A549 (cell line): Measurements from ENCODE around the gene KCNB1.

ENCODE experiments used
- BHLHE40 ChIP-seq: IDR thresholded peaks from 2 replicates; pipeline ENCODE4 v1.6.1; 2012; ENCODE audit warnings: low read depth, low read length, inconsistent platforms
- CHD2 ChIP-seq: fragments of 150-350 bp; IDR thresholded peaks from 2 replicates; pipeline ENCODE4 v1.6.1; 2014; ENCODE audit warnings: low read length; ENCODE audit not compliant: partially characterized antibody
- EP300 ChIP-seq, 2 experiments: fragments of >200 bp; sonication (Bioruptor Twin); formaldehyde crosslinking; IDR thresholded peaks; 2 replicates in 1 of 2; 3 replicates in 1 of 2; pipeline ENCODE4 v1.6.1; 2016 to 2017
- HDAC2 ChIP-seq: fragments of 200-600 bp; sonication (generic); IDR thresholded peaks from 2 replicates; pipeline ENCODE4 v1.6.1; 2016
- HEYL ChIP-seq: fragments of 250-450 bp; sonication (Bioruptor Pico); IDR thresholded peaks from 2 replicates; pipeline ENCODE4 v1.8.0; 2021; ENCODE audit warnings: mild to moderate bottlenecking, moderate library complexity
- JUNB ChIP-seq: fragments of >200 bp; sonication (Bioruptor Twin); formaldehyde crosslinking; IDR thresholded peaks from 2 replicates; pipeline ENCODE4 v1.6.1; 2016
- MYC ChIP-seq: IDR thresholded peaks from 2 replicates; pipeline ENCODE4 v1.6.1; 2012; ENCODE audit warnings: mild to moderate bottlenecking, inconsistent platforms, low read length, improper control_type of control experiment, borderline replicate concordance
- NFE2L2 ChIP-seq: fragments of 150-350 bp; conservative IDR thresholded peaks from 2 replicates; pipeline ENCODE4 v1.6.1; 2014; ENCODE audit warnings: low read length
- POLR2A ChIP-seq: IDR thresholded peaks from 2 replicates; pipeline ENCODE4 v1.6.1; 2012; ENCODE audit warnings: mild to moderate bottlenecking, low read length
- ZNF302 ChIP-seq: fragments of 250-450 bp; sonication (Bioruptor Pico); IDR thresholded peaks from 2 replicates; pipeline ENCODE4 v1.9.0; 2021; ENCODE audit warnings: inconsistent platforms, mild to moderate bottlenecking, moderate library complexity
- TF ChIP-seq, protein P1 (sequence below): fragments of >200 bp; sonication (Bioruptor Twin); formaldehyde crosslinking; IDR thresholded peaks from 3 replicates; pipeline ENCODE4 v1.5.1; 2016
- TF ChIP-seq, protein P2 (sequence below): IDR thresholded peaks from 2 replicates; pipeline ENCODE4 v1.6.1; 2012
- TF ChIP-seq, protein P3 (sequence below): fragments of 250-450 bp; sonication (Bioruptor Pico); IDR thresholded peaks from 2 replicates; pipeline ENCODE4 v1.5.0; 2021; ENCODE audit warnings: mild to moderate bottlenecking, moderate library complexity, borderline replicate concordance

DNA sequence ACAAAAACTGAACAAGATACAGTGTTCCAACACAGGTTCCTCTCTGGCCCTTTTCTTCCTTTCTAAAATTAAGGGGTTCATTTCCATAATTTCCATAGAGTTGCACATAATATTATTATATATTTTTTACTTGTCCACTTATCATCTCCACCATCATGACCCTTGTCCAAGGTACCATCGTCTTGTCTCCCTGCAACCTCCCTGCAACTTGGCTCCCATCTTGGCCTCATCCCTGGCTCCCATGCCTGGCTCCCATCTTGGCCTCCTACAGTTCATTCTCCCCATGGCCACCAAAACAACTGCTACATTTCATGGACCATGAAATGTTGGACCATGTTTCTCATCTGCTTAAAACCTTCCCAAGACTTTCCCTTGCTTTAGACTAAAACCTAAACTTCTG is 3.1 kb upstream of the KCNB1 start:
- no peak for TF ChIP-seq JUNB
- no peak for TF ChIP-seq CHD2
- no peak for TF ChIP-seq NFE2L2
- TF ChIP-seq, protein P1, sequence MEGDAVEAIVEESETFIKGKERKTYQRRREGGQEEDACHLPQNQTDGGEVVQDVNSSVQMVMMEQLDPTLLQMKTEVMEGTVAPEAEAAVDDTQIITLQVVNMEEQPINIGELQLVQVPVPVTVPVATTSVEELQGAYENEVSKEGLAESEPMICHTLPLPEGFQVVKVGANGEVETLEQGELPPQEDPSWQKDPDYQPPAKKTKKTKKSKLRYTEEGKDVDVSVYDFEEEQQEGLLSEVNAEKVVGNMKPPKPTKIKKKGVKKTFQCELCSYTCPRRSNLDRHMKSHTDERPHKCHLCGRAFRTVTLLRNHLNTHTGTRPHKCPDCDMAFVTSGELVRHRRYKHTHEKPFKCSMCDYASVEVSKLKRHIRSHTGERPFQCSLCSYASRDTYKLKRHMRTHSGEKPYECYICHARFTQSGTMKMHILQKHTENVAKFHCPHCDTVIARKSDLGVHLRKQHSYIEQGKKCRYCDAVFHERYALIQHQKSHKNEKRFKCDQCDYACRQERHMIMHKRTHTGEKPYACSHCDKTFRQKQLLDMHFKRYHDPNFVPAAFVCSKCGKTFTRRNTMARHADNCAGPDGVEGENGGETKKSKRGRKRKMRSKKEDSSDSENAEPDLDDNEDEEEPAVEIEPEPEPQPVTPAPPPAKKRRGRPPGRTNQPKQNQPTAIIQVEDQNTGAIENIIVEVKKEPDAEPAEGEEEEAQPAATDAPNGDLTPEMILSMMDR: no peak
- no peak for TF ChIP-seq MYC
- no peak for TF ChIP-seq POLR2A
- no peak for TF ChIP-seq HDAC2
- TF ChIP-seq HEYL: no peak
- no peak for TF ChIP-seq ZNF302 (CRISPR knock-in tag)
- TF ChIP-seq, protein P2, sequence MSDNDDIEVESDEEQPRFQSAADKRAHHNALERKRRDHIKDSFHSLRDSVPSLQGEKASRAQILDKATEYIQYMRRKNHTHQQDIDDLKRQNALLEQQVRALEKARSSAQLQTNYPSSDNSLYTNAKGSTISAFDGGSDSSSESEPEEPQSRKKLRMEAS: no peak
- TF ChIP-seq BHLHE40: no peak
- no peak for TF ChIP-seq EP300 (IDR thresholded peaks at IDR 0.05)
- TF ChIP-seq, protein P3, sequence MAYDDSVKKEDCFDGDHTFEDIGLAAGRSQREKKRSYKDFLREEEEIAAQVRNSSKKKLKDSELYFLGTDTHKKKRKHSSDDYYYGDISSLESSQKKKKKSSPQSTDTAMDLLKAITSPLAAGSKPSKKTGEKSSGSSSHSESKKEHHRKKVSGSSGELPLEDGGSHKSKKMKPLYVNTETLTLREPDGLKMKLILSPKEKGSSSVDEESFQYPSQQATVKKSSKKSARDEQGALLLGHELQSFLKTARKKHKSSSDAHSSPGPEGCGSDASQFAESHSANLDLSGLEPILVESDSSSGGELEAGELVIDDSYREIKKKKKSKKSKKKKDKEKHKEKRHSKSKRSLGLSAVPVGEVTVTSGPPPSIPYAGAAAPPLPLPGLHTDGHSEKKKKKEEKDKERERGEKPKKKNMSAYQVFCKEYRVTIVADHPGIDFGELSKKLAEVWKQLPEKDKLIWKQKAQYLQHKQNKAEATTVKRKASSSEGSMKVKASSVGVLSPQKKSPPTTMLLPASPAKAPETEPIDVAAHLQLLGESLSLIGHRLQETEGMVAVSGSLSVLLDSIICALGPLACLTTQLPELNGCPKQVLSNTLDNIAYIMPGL (CRISPR knock-in tag): no peak
